ENCODE results near the gene DCHS1.

DCHS1 gene

DNA sequence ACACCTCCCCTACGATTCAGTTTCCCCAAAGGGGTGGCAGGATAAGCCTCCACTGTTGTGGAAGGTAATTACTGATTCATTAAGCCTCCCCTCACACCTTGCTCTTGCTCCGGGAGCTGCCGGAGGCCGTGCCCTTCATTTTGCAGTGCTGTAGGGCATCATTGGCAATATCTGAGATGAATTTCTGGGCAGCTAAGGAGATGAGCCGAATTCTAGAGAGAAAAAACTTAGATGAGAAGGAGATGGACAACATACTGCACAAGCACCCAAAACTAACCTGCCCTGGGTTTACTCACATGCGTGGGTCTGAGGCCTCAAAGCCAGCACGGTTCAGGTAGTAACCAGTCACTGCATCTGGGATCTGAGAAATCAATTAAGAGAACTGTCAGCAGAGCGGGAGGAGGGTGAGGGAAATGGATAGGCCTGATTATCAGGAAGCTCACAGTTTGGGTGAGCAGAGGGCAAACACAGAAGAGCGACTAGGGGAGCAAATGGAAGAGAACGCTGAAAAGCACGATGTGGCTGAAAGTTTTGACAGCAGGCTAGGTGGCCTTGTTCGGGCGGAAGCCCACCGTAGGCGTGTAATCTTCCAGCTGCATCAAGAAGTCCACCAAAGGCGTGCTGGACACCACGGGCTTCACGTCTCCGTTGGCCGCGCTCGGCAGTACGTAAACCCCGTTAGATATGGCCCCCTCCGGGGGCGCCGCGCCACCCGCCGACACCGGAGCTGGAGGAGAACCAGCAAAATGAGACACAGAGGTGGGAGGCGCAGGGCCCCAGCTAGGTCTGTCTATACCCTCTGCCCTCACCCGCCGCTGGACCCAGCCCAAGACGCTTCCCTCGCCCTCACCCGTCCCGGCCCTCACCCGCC lies 44.3 kb downstream of the DCHS1 start:
- peak; percentile 14 for DNase-seq

DNA sequence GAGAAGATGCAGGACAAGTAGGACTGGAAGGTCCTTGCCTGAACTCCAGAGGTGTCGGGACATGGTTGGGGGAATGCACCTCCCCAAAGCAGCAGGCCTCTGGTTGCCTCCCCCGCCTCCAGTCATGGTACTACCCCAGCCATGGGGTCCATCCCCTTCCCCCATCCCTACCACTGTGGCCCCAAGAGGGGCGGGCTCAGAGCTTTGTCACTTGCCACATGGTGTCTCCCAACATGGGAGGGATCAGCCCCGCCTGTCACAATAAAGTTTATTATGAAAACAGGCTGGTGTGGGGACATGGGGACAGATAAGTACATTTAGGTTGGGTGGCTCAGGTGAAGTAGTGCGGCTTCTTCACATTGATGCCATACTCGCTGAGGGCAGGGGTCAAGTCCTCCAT lies 45.0 kb downstream of the DCHS1 start:
- DNase-seq = no peak

GRCh38 chr11:6609502-6610015 lies 46.0 kb downstream of the DCHS1 start:
- DNase-seq = no peak

GRCh38 chr11:6608726-6609501 lies 46.7 kb downstream of the DCHS1 start:
- DNase-seq = no peak

GRCh38 chr11:6608011-6608410 lies 47.6 kb downstream of the DCHS1 start:
- no peak for DNase-seq

GRCh38 chr11:6607190-6607795 lies 48.3 kb downstream of the DCHS1 start:
- DNase-seq = no peak

GRCh38 chr11:6606471-6607189 lies 49.0 kb downstream of the DCHS1 start:
- peak; percentile 70 for DNase-seq

DNA sequence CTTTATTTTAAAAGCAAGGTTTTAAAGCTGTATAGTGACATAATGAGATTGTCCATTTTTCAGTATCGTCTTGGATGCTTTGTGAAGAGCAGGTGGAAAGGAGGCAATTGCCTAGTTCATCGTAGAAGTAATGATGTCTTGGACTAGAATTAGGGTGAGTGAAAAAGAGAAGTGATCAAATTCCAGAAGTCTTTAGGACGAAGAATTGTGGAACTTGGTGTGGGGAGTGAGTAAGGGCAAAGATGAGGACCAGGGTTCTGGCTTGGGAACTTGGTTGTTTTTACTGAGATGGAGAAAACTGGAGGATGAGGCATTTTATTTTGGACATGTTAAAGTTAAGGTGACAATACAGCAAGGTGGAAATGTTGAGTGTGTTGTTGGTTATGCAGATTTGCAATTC lies 50.8 kb downstream of the DCHS1 start:
- no peak for DNase-seq

GRCh38 chr11:6604081-6604626 lies 51.5 kb downstream of the DCHS1 start:
- DNase-seq = peak; percentile 68

DNA sequence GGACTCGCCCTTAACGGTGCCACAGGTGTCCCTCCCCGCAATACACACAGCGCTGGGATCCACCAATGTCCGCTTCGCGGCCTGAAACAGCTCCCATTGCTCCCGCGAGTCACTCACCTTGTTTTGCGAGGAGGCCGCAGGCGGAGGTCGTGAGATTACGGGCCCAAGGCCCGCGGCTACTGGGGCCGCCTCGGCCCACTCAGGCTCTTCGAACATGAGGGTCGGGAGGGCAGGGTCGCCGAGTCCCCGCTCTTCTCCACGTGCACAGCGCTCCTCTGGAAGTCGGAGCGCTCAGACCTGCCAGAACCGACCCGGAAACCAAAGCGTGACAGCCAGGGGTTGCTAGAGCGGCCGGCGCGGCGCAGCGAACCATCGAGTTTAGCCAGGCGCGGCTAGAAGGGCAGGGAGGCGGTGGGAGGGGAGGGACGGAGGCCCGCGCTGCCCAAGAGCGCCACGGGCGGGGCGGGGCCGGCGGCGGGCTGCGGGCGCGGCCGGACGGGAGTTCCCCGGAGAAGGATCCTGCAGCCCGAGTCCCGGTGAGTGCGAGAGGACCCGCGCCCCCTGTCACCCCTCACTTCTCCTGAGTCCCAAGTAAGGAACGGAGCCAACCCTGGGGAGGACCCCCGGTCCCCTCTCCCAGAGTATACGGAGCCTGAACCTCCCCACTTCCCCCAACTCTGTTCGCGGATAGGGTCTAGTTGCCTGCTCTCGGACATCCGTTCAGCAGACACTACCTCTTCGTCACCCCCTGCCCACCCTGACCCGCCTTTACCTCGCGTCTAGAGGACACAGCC lies 52.1 kb downstream of the DCHS1 start, which contains the start of the genes ILK and RRP8:
Gene ILK, plus strand, starts transcription at position 488 of the 794 bp plus-strand sequence. CDS start 498 bp downstream, outside the sequence.
Gene RRP8, minus strand, starts transcription at position 330 of the 794 bp plus-strand sequence. Its CDS starts 114 bp downstream, at position 216.
- DNase-seq = peak; percentile 84

- DNase-seq = no peak
Observed at GRCh38 chr11:6602096-6602940, 53.3 kb downstream of the DCHS1 start.

DNA sequence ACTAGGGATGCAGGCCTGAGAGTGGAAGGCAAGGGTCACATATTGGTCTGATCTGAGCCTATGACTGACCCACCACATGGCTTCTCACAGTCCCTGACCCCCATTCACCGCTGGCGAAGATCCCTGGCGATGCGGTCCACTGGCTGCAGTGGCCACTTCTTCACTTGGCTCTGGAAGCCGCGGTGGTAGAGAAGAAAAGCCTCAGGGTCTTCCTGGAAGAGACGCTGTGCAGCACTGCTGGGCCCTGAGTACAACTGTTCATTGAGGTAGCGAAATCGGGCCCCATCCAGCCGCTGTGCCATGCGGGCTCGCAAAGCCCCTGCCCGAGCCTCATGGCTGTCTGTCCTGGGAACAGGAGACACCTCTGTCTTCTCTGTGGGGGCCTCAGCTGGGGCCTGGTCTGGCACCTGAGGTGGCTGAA lies 54.6 kb downstream of the DCHS1 start:
- DNase-seq = no peak

DNA sequence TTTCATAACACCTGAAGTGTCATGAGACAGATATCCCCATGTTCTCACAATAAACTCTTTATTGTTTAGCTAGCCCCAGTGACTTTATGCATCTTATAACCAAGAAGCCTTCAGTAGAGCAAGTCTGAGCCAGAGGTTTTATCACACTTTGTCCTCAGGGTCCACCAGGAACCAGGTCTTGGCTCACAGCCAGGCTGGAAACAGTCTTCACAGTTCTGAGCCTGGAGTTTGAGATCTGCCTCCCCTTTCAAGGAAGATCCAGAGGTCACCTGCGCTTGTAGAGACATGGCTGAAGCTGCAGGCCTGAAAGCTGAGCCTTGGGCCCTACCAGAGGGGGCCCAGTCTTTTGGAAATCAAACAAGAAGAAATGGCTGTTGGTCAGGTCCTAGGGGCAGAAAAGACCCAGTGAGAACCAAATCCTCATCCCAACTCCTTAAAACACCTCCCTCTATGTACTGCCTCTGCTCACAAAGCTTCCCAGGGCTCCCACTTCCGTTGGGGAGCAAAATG lies 55.7 kb downstream of the DCHS1 start:
- DNase-seq = no peak

- DNase-seq = no peak
Observed at GRCh38 chr11:6599449-6599848, 56.2 kb downstream of the DCHS1 start.

DNA sequence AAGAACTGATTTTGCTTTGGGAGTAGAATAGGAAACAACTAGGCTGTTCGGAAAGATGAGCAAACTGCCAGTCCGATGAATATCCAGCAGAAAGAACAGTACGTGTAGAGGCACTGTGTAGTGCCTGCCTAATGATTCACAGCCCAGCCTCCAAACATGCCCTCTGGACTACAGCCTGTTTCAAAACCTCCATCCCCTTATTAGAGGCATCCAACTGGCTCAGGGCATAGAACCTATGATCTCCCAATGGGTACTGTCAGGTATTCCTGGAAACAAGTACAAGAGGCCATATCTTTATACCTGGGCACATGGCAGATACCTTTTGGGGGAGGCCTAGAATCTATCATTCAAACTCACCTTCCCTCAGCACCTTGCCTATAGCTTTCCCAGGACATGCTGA lies 57.1 kb downstream of the DCHS1 start:
- no peak for DNase-seq

DNA sequence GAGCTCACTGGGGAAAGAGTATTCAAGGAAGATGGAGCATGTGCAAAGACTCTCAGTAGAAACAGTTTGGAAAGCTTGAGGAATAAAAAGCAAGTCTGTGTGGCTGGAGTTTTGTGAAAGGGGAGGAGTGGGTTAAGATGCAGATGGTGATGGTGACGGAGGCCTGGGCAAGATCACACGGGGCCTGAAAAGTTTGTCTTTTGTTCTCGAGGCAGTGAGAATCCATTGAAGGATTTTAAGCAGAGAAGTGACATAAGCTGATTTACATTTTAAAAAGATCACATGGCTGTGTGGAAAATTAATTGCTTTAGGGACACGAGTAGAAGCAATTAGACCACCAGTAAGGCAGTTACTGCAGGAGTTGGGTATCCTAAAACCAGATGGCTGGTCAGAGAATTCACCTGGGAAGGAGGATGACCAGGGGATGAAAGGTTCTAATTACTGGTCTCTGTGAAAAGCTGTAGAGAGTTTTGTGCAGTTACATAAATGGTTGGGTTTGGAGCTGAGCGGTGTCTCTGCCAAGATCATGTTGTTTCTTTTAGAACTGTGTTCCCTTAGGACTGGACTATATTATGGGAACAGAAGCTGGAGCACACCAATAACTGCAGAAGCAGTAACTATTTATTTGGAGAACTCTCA lies 59.3 kb downstream of the DCHS1 start:
- DNase-seq = no peak

GRCh38 chr11:6594142-6594768 lies 61.4 kb downstream of the DCHS1 start:
- DNase-seq = no peak

DNA sequence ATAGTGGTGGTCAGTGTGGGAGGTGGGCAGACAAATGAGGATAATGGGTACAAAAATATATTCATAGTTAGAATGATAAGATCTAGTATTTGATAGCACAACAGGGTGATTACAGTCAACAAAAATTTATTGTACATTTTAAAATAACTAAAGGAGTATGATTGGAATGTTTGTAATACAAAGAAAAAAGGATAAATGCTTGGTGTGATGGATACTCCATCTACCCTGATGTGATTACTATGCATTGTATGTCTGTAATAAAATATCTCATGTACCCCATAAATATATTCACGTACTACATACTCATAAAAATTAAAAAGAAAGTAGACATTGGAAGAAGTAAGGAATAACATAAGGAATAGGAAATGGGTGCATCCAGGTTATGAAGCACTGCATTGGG lies 67.6 kb downstream of the DCHS1 start:
- DNase-seq = no peak

- no peak for DNase-seq
Observed at GRCh38 chr11:6587360-6587953, 68.2 kb downstream of the DCHS1 start.

All from RPMI8226 (cell line).